DND-41 (cell line): Measurements from ENCODE around the gene SPECC1.

Source experiments
- ATAC-seq: fragments of 200-7000 bp; cut with Tn5 transposase; 3 replicates; pipeline ENCODE4 v1.9.1; 2021; ENCODE audit warnings: low read depth; ENCODE audit not compliant: insufficient read depth
- DNase-seq: peaks from one replicate; pipeline ENCODE4 v3.0.0-alpha.2; 2020
- H2AFZ ChIP-seq: 2 replicates; pipeline ENCODE4 v1.6.0; 2012; ENCODE audit warnings: low read depth, low read length
- H3K27ac ChIP-seq: 2 replicates; pipeline ENCODE4 v1.5.1; 2012; ENCODE audit warnings: low read length, inconsistent platforms
- H3K27me3 ChIP-seq: fragments of 200-600 bp; sonication (generic); 2 replicates; pipeline ENCODE4 v1.6.0; 2012; ENCODE audit warnings: low read length, mild to moderate bottlenecking, inconsistent platforms; ENCODE audit not compliant: insufficient read depth, poor library complexity
- H3K36me3 ChIP-seq: 2 replicates; pipeline ENCODE4 v1.5.1; 2012; ENCODE audit warnings: low read length, inconsistent platforms; ENCODE audit not compliant: insufficient read depth
- H3K4me1 ChIP-seq: 2 replicates; pipeline ENCODE4 v1.5.1; 2012; ENCODE audit warnings: mild to moderate bottlenecking, low read length; ENCODE audit not compliant: insufficient read depth
- H3K4me2 ChIP-seq: 2 replicates; pipeline ENCODE4 v1.6.0; 2012; ENCODE audit warnings: mild to moderate bottlenecking, moderate library complexity, low read length, inconsistent platforms; ENCODE audit not compliant: insufficient read depth
- H3K4me3 ChIP-seq, 2 experiments: fragments of 200-600 bp in 1 of 2; shearing (Covaris generic) in 1 of 2; 2 replicates each; pipeline ENCODE4 v1.5.1; 2012 to 2016; ENCODE audit warnings: inconsistent platforms in 2 of 2, low read length in 2 of 2, mild to moderate bottlenecking in 2 of 2, low read depth in 1 of 2, moderate library complexity in 1 of 2
- H3K79me2 ChIP-seq: 2 replicates; pipeline ENCODE4 v1.6.0; 2012; ENCODE audit warnings: low read length, inconsistent platforms; ENCODE audit not compliant: insufficient read depth
- H3K9ac ChIP-seq: 2 replicates; pipeline ENCODE4 v1.6.0; 2012; ENCODE audit warnings: low read depth, mild to moderate bottlenecking, inconsistent platforms, low read length, moderate library complexity
- H3K9me3 ChIP-seq: 2 replicates; pipeline ENCODE4 v1.5.1; 2012; ENCODE audit warnings: low read length, moderate library complexity, mild to moderate bottlenecking, inconsistent platforms; ENCODE audit not compliant: insufficient read depth, severe bottlenecking
- H4K20me1 ChIP-seq: 2 replicates; pipeline ENCODE4 v1.6.0; 2012; ENCODE audit warnings: low read length; ENCODE audit not compliant: insufficient read depth
- CTCF ChIP-seq: IDR thresholded peaks from 2 replicates; pipeline ENCODE4 v1.5.1; 2012; ENCODE audit warnings: borderline replicate concordance, low read length, moderate library complexity, mild to moderate bottlenecking; ENCODE audit not compliant: poor library complexity, severe bottlenecking; ENCODE audit errors: extremely low read depth
- EZH2 ChIP-seq: IDR thresholded peaks from 3 replicates; pipeline ENCODE4 v1.6.1; 2012; ENCODE audit warnings: borderline replicate concordance, low read depth, mild to moderate bottlenecking, moderate library complexity, low read length, inconsistent platforms; ENCODE audit not compliant: severe bottlenecking

SPECC1 gene

GRCh38 chr17:20270369-20270768, 261.2 kb downstream of the SPECC1 start:
- TF ChIP-seq CTCF = no peak
- no peak for TF ChIP-seq EZH2
- Histone ChIP-seq H3K27me3 (no peaks in the 10 kb centered on the region), H3K4me3 (no peak overlapping the region), H3K27ac (no peak overlapping the region), H2AFZ (no peak overlapping the region), H3K4me2 (no peak overlapping the region), H3K9me3 (no peaks in the 10 kb centered on the region), H4K20me1 (no peaks in the 10 kb centered on the region), H3K36me3 (no peaks in the 10 kb centered on the region), H3K9ac (no peak overlapping the region), H3K4me1 (no peaks in the 10 kb centered on the region), H3K79me2 (no peaks in the 10 kb centered on the region)
- ATAC-seq = no peak
- no peak for DNase-seq

- Histone ChIP-seq H3K36me3 (no peaks in the 10 kb centered on the region), H3K27ac (no peak overlapping the region), H3K4me3 (no peak overlapping the region), H3K4me2 (no peak overlapping the region), H3K27me3 (no peaks in the 10 kb centered on the region), H3K9me3 (no peaks in the 10 kb centered on the region), H4K20me1 (no peaks in the 10 kb centered on the region), H2AFZ (no peak overlapping the region), H3K9ac (no peak overlapping the region), H3K79me2 (no peaks in the 10 kb centered on the region), H3K4me1 (no peaks in the 10 kb centered on the region)
- no peak for ATAC-seq
- DNase-seq = no peak
- no peak for TF ChIP-seq EZH2
- TF ChIP-seq CTCF = no peak
Measured at GRCh38 chr17:20271011-20271610, 262.0 kb downstream of the SPECC1 start.

GRCh38 chr17:20273741-20274500, 264.8 kb downstream of the SPECC1 start:
- no peak overlapping the region for H3K4me3 ChIP-seq
- no peaks in the 10 kb centered on the region for H4K20me1 ChIP-seq
- no peaks in the 10 kb centered on the region for H3K79me2 ChIP-seq
- TF ChIP-seq EZH2 = no peak
- TF ChIP-seq CTCF = no peak
- ATAC-seq (no peak), DNase-seq (no peak)
- no peaks in the 10 kb centered on the region for H3K4me1 ChIP-seq
- no peaks in the 10 kb centered on the region for H3K36me3 ChIP-seq
- no peak overlapping the region for H3K27ac ChIP-seq
- H3K9ac ChIP-seq = no peak overlapping the region
- no peaks in the 10 kb centered on the region for H3K27me3 ChIP-seq
- no peaks in the 10 kb centered on the region for H3K9me3 ChIP-seq
- H2AFZ ChIP-seq = no peak overlapping the region
- H3K4me2 ChIP-seq = no peak overlapping the region
